WTC11 (cell line): Measurements from ENCODE around the gene RNF167.

ENCODE experiments used
- ETV6 ChIP-seq: sonication (generic); formaldehyde crosslinking; IDR thresholded peaks from 2 replicates; pipeline ENCODE4 v1.8.1; 2022; ENCODE audit warnings: mild to moderate bottlenecking, missing genetic modification reagents
- NFE2L1 ChIP-seq: sonication (generic); formaldehyde crosslinking; IDR thresholded peaks from 2 replicates; pipeline ENCODE4 v1.8.1; 2023; ENCODE audit warnings: missing genetic modification reagents
- NR1H2 ChIP-seq: sonication (generic); formaldehyde crosslinking; IDR thresholded peaks from 2 replicates; pipeline ENCODE4 v1.9.0; 2021; ENCODE audit warnings: mild to moderate bottlenecking, moderate library complexity, missing genetic modification reagents
- NR2C2 ChIP-seq: sonication (generic); formaldehyde crosslinking; IDR thresholded peaks from 2 replicates; pipeline ENCODE4 v1.8.0; 2022; ENCODE audit warnings: mild to moderate bottlenecking, missing genetic modification reagents
- RORB ChIP-seq: fragments of 250-450 bp; sonication (Bioruptor Pico); IDR thresholded peaks from 2 replicates; pipeline ENCODE4 v1.9.0; 2021; ENCODE audit warnings: mild to moderate bottlenecking
- ZNF263 ChIP-seq: sonication (generic); formaldehyde crosslinking; IDR thresholded peaks from 2 replicates; pipeline ENCODE4 v1.8.1; 2022; ENCODE audit warnings: low read depth, mild to moderate bottlenecking, moderate library complexity, missing genetic modification reagents
- TF ChIP-seq, protein P1 (sequence below): fragments of 200-600 bp; IDR thresholded peaks from 2 replicates; pipeline ENCODE4 v1.8.0; 2022; ENCODE audit warnings: antibody characterized with exemption
- TF ChIP-seq, protein P2 (sequence below): sonication (generic); formaldehyde crosslinking; IDR thresholded peaks from 2 replicates; pipeline ENCODE4 v1.8.1; 2022; ENCODE audit warnings: mild to moderate bottlenecking, missing genetic modification reagents, moderate library complexity, borderline replicate concordance
- TF ChIP-seq, protein P3 (sequence below): sonication (generic); formaldehyde crosslinking; IDR thresholded peaks from 2 replicates; pipeline ENCODE4 v1.8.1; 2022; ENCODE audit warnings: missing genetic modification reagents, borderline replicate concordance

DNA sequence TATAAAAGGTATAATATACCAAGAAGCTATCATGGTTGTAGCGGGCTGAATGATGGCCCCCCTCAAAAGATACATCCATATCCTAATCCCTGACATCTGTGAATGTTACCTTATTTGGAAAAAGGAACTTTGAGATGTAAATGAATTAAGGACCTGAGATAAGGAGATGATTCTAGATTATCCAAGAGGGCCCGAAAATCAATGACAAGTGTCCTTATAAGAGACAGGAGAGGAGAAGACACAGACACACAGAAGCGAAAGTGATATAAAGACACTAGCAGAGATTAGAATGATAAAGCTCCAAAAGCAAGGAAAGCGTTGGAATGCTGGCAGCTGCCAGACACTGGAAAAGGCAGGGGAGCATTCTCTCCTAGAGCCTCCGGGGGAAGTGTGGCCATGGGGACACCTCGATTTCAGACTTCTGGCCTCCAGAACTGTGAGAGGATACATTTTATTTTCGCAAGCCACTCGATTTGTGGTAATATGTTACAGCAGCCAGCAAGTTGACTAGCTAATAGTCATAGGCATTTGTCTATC lies 20.5 kb upstream of the RNF167 start:
- no peak for TF ChIP-seq RORB (CRISPR knock-in tag)
- no peak for TF ChIP-seq NR2C2 (CRISPR knock-in tag)
- TF ChIP-seq, protein P1, sequence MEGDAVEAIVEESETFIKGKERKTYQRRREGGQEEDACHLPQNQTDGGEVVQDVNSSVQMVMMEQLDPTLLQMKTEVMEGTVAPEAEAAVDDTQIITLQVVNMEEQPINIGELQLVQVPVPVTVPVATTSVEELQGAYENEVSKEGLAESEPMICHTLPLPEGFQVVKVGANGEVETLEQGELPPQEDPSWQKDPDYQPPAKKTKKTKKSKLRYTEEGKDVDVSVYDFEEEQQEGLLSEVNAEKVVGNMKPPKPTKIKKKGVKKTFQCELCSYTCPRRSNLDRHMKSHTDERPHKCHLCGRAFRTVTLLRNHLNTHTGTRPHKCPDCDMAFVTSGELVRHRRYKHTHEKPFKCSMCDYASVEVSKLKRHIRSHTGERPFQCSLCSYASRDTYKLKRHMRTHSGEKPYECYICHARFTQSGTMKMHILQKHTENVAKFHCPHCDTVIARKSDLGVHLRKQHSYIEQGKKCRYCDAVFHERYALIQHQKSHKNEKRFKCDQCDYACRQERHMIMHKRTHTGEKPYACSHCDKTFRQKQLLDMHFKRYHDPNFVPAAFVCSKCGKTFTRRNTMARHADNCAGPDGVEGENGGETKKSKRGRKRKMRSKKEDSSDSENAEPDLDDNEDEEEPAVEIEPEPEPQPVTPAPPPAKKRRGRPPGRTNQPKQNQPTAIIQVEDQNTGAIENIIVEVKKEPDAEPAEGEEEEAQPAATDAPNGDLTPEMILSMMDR: no peak
- TF ChIP-seq, protein P2, sequence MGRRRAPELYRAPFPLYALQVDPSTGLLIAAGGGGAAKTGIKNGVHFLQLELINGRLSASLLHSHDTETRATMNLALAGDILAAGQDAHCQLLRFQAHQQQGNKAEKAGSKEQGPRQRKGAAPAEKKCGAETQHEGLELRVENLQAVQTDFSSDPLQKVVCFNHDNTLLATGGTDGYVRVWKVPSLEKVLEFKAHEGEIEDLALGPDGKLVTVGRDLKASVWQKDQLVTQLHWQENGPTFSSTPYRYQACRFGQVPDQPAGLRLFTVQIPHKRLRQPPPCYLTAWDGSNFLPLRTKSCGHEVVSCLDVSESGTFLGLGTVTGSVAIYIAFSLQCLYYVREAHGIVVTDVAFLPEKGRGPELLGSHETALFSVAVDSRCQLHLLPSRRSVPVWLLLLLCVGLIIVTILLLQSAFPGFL: no peak
- TF ChIP-seq, protein P3, sequence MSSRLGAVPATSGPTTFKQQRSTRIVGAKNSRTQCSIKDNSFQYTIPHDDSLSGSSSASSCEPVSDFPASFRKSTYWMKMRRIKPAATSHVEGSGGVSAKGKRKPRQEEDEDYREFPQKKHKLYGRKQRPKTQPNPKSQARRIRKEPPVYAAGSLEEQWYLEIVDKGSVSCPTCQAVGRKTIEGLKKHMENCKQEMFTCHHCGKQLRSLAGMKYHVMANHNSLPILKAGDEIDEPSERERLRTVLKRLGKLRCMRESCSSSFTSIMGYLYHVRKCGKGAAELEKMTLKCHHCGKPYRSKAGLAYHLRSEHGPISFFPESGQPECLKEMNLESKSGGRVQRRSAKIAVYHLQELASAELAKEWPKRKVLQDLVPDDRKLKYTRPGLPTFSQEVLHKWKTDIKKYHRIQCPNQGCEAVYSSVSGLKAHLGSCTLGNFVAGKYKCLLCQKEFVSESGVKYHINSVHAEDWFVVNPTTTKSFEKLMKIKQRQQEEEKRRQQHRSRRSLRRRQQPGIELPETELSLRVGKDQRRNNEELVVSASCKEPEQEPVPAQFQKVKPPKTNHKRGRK (CRISPR knock-in tag): no peak
- no peak for TF ChIP-seq ZNF263 (CRISPR knock-in tag)
- no peak for TF ChIP-seq NR1H2 (CRISPR knock-in tag)
- TF ChIP-seq ETV6 (CRISPR knock-in tag): no peak
- TF ChIP-seq NFE2L1 (CRISPR knock-in tag): no peak
